Measurements from ENCODE around the gene GRAMD1C. TPM values are rescaled to one million over a fixed set of nuclear protein-coding genes. Genes with fewer than 3 reads are reported as not detected.

The GRAMD1C gene
- total RNA-seq, 1 donor from 2014 or later, result 3.7 TPM

DNA sequence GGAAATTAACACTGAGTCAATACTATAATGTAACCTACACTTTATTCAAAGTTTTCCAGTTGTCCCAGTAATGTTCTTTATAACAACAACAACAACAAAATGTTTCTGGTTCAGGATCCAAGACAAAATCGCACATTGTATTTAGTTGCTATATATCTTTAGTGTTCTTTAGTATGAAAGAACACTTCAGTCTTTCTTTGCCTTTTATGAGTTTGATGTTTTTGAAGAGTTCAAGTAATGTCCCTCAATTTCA lies 7.6 kb upstream of the GRAMD1C start:
- H3K27ac ChIP-seq (ENCODE audit: low read depth, low read length), result no peak overlapping the region
- no peak overlapping the region for H3K4me3 Mint-ChIP-seq (ENCODE audit: unreplicated experiment)

DNA sequence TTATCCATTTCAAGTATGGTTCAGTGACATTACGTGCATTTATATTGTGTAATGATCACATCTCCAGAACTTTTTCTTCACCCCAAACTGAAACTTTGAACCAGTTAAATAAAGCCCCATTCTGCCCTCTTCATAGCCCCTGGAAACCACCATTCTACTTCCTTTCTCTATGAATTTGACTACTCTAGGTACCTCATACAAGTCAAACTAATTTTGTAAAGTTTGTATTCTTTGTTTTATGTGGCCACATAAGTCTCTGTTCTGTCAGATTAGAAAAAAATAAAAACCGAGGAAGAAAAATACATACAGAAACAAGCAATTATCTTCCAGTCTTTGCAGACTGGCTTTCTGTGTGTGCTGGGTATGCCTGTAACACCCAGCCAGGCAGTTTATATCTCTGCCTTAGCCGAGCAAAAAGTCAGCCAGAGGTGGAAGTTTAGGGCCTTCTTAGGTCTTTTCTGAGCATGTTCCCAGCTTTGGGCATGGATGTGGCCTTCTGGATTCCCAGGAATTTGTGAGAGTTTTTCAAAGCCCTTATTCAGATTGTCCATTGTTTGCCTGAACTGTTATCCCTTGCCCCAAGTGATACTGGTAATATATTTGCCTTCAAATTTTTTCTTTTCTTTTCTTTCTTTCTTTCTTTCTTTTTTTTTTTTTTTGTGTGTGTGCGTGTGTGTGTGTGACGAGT lies 6.0 kb upstream of the GRAMD1C start:
- no peaks in the 10 kb centered on the region for H3K36me3 Mint-ChIP-seq (ENCODE audit: low read depth, unreplicated experiment)
- H3K4me3 ChIP-seq (ENCODE audit: insufficient read depth, low read depth, low read length), result no peak overlapping the region

More for the DNA sequence above, 7.6 kb upstream of the GRAMD1C start:
- Histone ChIP-seq H3K9me3 (ENCODE audit: insufficient read depth, low read depth, low read length) (no peaks in the 10 kb centered on the region), H3K79me2 (ENCODE audit: insufficient read depth, low read length) (no peaks in the 10 kb centered on the region), H3K4me1 (ENCODE audit: insufficient read depth, low read length) (peaks cover 10% of the 10 kb centered on the region), H3K36me3 (ENCODE audit: insufficient read depth, low read length) (no peaks in the 10 kb centered on the region), H4K20me1 (ENCODE audit: insufficient read depth, low read length) (no peaks in the 10 kb centered on the region), H3K4me3 (ENCODE audit: insufficient read depth, low read depth, low read length) (no peak overlapping the region), H3K4me2 (ENCODE audit: low read length) (peak overlapping the region; percentile 55), H2AFZ (ENCODE audit: low read depth, low read length) (no peak overlapping the region), H3K27me3 (ENCODE audit: insufficient read depth, low read length) (no peaks in the 10 kb centered on the region), H3K9ac (ENCODE audit: low read length) (no peak overlapping the region)
- Mint-ChIP-seq H3K36me3 (ENCODE audit: low read depth, unreplicated experiment) (no peaks in the 10 kb centered on the region), H3K4me1 (ENCODE audit: low read depth, unreplicated experiment) (peaks cover 10% of the 10 kb centered on the region), H3K27me3 (ENCODE audit: low read depth, unreplicated experiment) (peaks cover 5% of the 10 kb centered on the region), H3K9me3 (ENCODE audit: unreplicated experiment) (no peaks in the 10 kb centered on the region), H3K27ac (ENCODE audit: unreplicated experiment) (peak overlapping the region; percentile 8)
- DNase-seq (ENCODE audit: low read depth) (no peak), FAIRE-seq (no peak)
- no peak for TF ChIP-seq EZH2 (IDR thresholded peaks at IDR 0.05; ENCODE audit: insufficient read depth, low read length)
- TF ChIP-seq, protein P1, sequence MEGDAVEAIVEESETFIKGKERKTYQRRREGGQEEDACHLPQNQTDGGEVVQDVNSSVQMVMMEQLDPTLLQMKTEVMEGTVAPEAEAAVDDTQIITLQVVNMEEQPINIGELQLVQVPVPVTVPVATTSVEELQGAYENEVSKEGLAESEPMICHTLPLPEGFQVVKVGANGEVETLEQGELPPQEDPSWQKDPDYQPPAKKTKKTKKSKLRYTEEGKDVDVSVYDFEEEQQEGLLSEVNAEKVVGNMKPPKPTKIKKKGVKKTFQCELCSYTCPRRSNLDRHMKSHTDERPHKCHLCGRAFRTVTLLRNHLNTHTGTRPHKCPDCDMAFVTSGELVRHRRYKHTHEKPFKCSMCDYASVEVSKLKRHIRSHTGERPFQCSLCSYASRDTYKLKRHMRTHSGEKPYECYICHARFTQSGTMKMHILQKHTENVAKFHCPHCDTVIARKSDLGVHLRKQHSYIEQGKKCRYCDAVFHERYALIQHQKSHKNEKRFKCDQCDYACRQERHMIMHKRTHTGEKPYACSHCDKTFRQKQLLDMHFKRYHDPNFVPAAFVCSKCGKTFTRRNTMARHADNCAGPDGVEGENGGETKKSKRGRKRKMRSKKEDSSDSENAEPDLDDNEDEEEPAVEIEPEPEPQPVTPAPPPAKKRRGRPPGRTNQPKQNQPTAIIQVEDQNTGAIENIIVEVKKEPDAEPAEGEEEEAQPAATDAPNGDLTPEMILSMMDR (IDR thresholded peaks at IDR 0.05; ENCODE audit: insufficient read depth, low read depth, low read length), result no peak

DNA sequence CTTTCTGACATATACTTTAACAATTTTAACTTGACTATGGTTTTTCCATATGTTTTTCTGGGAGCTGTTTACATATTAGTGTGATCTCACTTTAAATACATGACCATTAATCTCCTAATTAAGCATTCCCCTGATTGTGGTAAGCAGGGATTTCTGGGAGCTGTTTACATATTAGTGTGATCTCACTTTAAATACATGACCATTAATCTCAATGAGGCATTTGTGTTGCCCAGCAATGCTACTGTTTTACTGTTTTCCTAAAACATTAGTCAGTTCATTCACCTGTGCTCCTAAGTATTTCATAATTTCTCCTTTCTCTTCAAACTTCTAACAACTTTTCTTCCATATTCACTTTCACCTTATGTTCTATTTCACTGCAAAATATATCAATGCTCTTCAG lies 3.6 kb upstream of the GRAMD1C start:
- peak; percentile 34 for DNase-seq (ENCODE audit: low read depth)

More for the DNA sequence above, 6.0 kb upstream of the GRAMD1C start:
- no peaks in the 10 kb centered on the region for H3K27me3 ChIP-seq (ENCODE audit: insufficient read depth, low read length)
- H2AFZ ChIP-seq (ENCODE audit: low read depth, low read length), result no peak overlapping the region
- H3K9ac ChIP-seq (ENCODE audit: low read length), result no peak overlapping the region
- H3K27ac Mint-ChIP-seq (ENCODE audit: unreplicated experiment), result peak overlapping the region; percentile 35
- peaks cover 10% of the 10 kb centered on the region for H3K4me1 ChIP-seq (ENCODE audit: insufficient read depth, low read length)
- no peak for TF ChIP-seq EZH2 (IDR thresholded peaks at IDR 0.05; ENCODE audit: insufficient read depth, low read length)
- TF ChIP-seq, protein P1 (IDR thresholded peaks at IDR 0.05; ENCODE audit: insufficient read depth, low read depth, low read length), result no peak
- H3K27me3 Mint-ChIP-seq (ENCODE audit: low read depth, unreplicated experiment), result peaks cover 5% of the 10 kb centered on the region
- H3K4me3 Mint-ChIP-seq (ENCODE audit: unreplicated experiment), result no peak overlapping the region
- no peaks in the 10 kb centered on the region for H4K20me1 ChIP-seq (ENCODE audit: insufficient read depth, low read length)
- no peak overlapping the region for H3K27ac ChIP-seq (ENCODE audit: low read depth, low read length)
- no peaks in the 10 kb centered on the region for H3K9me3 ChIP-seq (ENCODE audit: insufficient read depth, low read depth, low read length)
- H3K4me2 ChIP-seq (ENCODE audit: low read length), result no peak overlapping the region
- FAIRE-seq, result no peak
- peaks cover 10% of the 10 kb centered on the region for H3K4me1 Mint-ChIP-seq (ENCODE audit: low read depth, unreplicated experiment)
- no peaks in the 10 kb centered on the region for H3K36me3 ChIP-seq (ENCODE audit: insufficient read depth, low read length)
- no peaks in the 10 kb centered on the region for H3K9me3 Mint-ChIP-seq (ENCODE audit: unreplicated experiment)
- peak; percentile 19 for DNase-seq (ENCODE audit: low read depth)
- H3K79me2 ChIP-seq (ENCODE audit: insufficient read depth, low read length), result no peaks in the 10 kb centered on the region

More for the DNA sequence above, 3.6 kb upstream of the GRAMD1C start:
- Histone ChIP-seq H3K27me3 (ENCODE audit: insufficient read depth, low read length) (no peaks in the 10 kb centered on the region), H3K4me1 (ENCODE audit: insufficient read depth, low read length) (peaks cover 9% of the 10 kb centered on the region), H4K20me1 (ENCODE audit: insufficient read depth, low read length) (no peaks in the 10 kb centered on the region), H3K9me3 (ENCODE audit: insufficient read depth, low read depth, low read length) (no peaks in the 10 kb centered on the region), H3K79me2 (ENCODE audit: insufficient read depth, low read length) (no peaks in the 10 kb centered on the region), H2AFZ (ENCODE audit: low read depth, low read length) (no peak overlapping the region), H3K9ac (ENCODE audit: low read length) (no peak overlapping the region), H3K4me3 (ENCODE audit: insufficient read depth, low read depth, low read length) (no peak overlapping the region), H3K4me2 (ENCODE audit: low read length) (no peak overlapping the region), H3K36me3 (ENCODE audit: insufficient read depth, low read length) (no peaks in the 10 kb centered on the region), H3K27ac (ENCODE audit: low read depth, low read length) (no peak overlapping the region)
- peak; percentile 45 for FAIRE-seq
- H3K36me3 Mint-ChIP-seq (ENCODE audit: low read depth, unreplicated experiment), result no peaks in the 10 kb centered on the region
- H3K9me3 Mint-ChIP-seq (ENCODE audit: unreplicated experiment), result no peaks in the 10 kb centered on the region
- H3K27ac Mint-ChIP-seq (ENCODE audit: unreplicated experiment), result no peak overlapping the region
- H3K27me3 Mint-ChIP-seq (ENCODE audit: low read depth, unreplicated experiment), result no peaks in the 10 kb centered on the region
- TF ChIP-seq, protein P1 (IDR thresholded peaks at IDR 0.05; ENCODE audit: insufficient read depth, low read depth, low read length), result no peak
- no peak for TF ChIP-seq EZH2 (IDR thresholded peaks at IDR 0.05; ENCODE audit: insufficient read depth, low read length)
- H3K4me3 Mint-ChIP-seq (ENCODE audit: unreplicated experiment), result no peak overlapping the region
- H3K4me1 Mint-ChIP-seq (ENCODE audit: low read depth, unreplicated experiment), result peaks cover 10% of the 10 kb centered on the region
